Measurements from ENCODE around the gene PSIP1.

PSIP1 gene

DNA sequence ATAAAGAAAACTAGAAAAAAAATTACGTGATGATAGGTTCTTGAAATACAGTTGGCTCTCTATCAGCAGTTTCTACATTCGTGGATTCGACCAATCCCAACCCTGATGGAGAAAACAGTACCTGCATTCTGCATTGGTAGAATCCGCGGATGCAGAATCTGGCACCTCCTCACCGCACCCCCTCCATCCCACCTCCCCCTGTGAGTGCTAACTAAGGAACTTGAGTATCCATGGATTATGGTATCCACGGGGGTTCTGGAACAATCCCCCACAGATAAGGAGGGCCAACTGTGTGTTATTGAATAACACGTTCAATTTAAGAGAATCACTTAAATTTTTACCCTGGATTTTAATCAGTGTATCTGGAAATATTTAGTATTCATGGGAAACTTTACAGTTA is 10.5 kb upstream of the PSIP1 start:
- no peak overlapping the region for H3K4me3 ChIP-seq (replicated peaks; ENCODE audit: low read depth, low read length)
- DNase-seq (ENCODE audit: extremely low read depth, low read depth), result no peak
- TF ChIP-seq, protein P1, sequence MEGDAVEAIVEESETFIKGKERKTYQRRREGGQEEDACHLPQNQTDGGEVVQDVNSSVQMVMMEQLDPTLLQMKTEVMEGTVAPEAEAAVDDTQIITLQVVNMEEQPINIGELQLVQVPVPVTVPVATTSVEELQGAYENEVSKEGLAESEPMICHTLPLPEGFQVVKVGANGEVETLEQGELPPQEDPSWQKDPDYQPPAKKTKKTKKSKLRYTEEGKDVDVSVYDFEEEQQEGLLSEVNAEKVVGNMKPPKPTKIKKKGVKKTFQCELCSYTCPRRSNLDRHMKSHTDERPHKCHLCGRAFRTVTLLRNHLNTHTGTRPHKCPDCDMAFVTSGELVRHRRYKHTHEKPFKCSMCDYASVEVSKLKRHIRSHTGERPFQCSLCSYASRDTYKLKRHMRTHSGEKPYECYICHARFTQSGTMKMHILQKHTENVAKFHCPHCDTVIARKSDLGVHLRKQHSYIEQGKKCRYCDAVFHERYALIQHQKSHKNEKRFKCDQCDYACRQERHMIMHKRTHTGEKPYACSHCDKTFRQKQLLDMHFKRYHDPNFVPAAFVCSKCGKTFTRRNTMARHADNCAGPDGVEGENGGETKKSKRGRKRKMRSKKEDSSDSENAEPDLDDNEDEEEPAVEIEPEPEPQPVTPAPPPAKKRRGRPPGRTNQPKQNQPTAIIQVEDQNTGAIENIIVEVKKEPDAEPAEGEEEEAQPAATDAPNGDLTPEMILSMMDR (IDR thresholded peaks at IDR 0.05; ENCODE audit: low read depth, low read length, missing control alignments), result no peak

DNA sequence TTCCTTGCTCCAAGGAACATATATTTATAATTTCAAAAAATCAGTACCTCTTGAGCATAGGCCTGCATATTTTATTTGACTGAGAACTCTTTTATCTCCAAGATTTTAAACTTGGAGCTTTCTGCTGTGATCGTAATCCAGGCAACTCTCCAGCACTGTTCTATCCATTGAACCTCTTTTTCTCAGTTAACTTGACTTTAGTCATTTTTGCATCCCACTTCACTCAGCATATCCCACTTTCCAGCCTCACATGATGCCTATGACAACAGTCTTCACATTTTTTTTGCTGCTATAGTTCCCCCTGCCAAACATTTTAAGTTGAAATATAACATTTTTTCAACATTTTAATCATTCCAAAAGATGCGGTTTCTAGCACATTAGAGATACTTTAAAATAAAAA is 9.1 kb upstream of the PSIP1 start:
- DNase-seq (ENCODE audit: extremely low read depth, low read depth), result no peak
- H3K4me3 ChIP-seq (replicated peaks; ENCODE audit: low read depth, low read length), result no peak overlapping the region
- TF ChIP-seq, protein P1 (IDR thresholded peaks at IDR 0.05; ENCODE audit: low read depth, low read length, missing control alignments), result no peak

DNA sequence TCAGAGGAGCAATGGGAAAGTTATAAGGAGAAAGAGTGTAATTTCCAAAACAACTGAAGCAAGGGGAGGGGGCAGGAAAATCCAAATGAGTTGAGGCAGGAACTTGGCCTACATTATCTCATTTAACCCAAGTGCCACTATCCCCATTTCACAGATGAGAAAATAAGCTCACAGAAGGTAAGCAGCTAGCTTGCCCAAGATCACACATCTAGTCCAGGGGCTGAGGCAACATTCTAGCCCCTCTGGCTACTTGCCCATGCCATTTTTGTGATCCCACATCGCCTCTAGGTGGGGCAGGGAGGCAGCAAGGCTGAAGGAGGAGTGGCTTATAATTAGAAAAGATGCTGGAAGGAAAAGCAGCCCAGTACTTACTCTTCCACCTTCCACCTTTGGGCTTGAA is 2.6 kb upstream of the PSIP1 start:
- TF ChIP-seq, protein P1 (IDR thresholded peaks at IDR 0.05; ENCODE audit: low read depth, low read length, missing control alignments), result peak; percentile 28
- DNase-seq (ENCODE audit: extremely low read depth, low read depth), result no peak
- H3K4me3 ChIP-seq (replicated peaks; ENCODE audit: low read depth, low read length), result no peak overlapping the region

DNA sequence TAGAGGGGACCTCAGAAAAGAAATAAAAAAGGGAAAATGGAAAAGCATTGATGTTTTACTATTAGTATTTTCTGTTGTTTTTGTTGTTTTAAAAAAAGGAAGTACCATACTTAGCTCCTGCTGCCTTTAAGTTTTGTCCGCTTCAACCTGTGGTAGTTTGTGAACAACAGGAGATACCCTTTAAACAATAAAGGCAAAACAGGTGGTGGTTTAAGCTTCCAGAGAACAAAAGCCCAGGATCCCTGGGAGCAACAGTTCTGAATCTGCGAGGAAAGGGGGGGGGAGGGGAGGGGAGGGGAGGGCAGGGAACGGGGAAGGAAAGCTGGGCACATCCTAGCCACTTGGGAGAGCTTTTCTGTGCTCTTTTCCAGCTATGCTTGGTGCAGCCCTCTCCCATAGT is 2.1 kb upstream of the PSIP1 start:
- TF ChIP-seq, protein P1 (IDR thresholded peaks at IDR 0.05; ENCODE audit: low read depth, low read length, missing control alignments), result no peak
- H3K4me3 ChIP-seq (replicated peaks; ENCODE audit: low read depth, low read length), result no peak overlapping the region
- no peak for DNase-seq (ENCODE audit: extremely low read depth, low read depth)

GRCh38 chr9:15512204-15512603 is 1.4 kb upstream of the PSIP1 start:
- DNase-seq (ENCODE audit: extremely low read depth, low read depth), result no peak
- no peak overlapping the region for H3K4me3 ChIP-seq (replicated peaks; ENCODE audit: low read depth, low read length)

GRCh38 chr9:15509931-15510788 is 610 bp downstream of the PSIP1 start:
- DNase-seq (ENCODE audit: extremely low read depth, low read depth), result no peak
- H3K4me3 ChIP-seq (replicated peaks; ENCODE audit: low read depth, low read length), result peak overlapping the region; percentile 72
- TF ChIP-seq, protein P1 (IDR thresholded peaks at IDR 0.05; ENCODE audit: low read depth, low read length, missing control alignments), result no peak

More at GRCh38 chr9:15512204-15512603, 1.4 kb upstream of the PSIP1 start:
- TF ChIP-seq, protein P1 (IDR thresholded peaks at IDR 0.05; ENCODE audit: low read depth, low read length, missing control alignments), result no peak
